Esophagus muscularis mucosa (tissue), 4 donors: Measurements from ENCODE around the gene LAPTM4A. TPM values are rescaled to one million over a fixed set of nuclear protein-coding genes. Genes with fewer than 3 reads are reported as not detected.

Experiments
- DNase-seq: peaks from one replicate; pipeline ENCODE4 v3.0.0-alpha.2; 2017; ENCODE audit errors: extremely low spot score
- H3K27ac ChIP-seq, 4 donors: fragments of 200-600 bp; sonication (generic); replicated peaks in 1 of 4; 1 replicate in 3 of 4; 2 replicates in 1 of 4; pipeline ENCODE4 v1.5.1; 2016 to 2019; ENCODE audit warnings: mild to moderate bottlenecking in 1 of 4
- H3K27me3 ChIP-seq, 4 donors: fragments of 200-600 bp; sonication (generic); one replicate each; pipeline versions ENCODE4 v1.5.1 to v1.6.0; 2016 to 2019
- H3K36me3 ChIP-seq, 4 donors: fragments of 200-600 bp; sonication (generic); one replicate each; pipeline ENCODE4 v1.5.1; 2016 to 2019
- H3K4me1 ChIP-seq, 4 donors: fragments of 200-600 bp; sonication (generic); one replicate each; pipeline ENCODE4 v1.5.1; 2016 to 2019
- H3K4me3 ChIP-seq, 4 donors: fragments of 200-600 bp; sonication (generic); 1 replicate in 2 of 4; 2 replicates in 2 of 4; pipeline ENCODE4 v1.5.1; 2016 to 2019; ENCODE audit warnings: mild to moderate bottlenecking in 4 of 4, moderate library complexity in 1 of 4
- H3K9me3 ChIP-seq, 4 donors: fragments of 200-600 bp; sonication (generic); 1 replicate in 3 of 4; 2 replicates in 1 of 4; pipeline ENCODE4 v1.5.1; 2016 to 2019
- CTCF ChIP-seq, 3 experiments: fragments of 200-600 bp in 2 of 3; fragments of 450-650 bp in 1 of 3; sonication (generic) in 2 of 3; IDR thresholded peaks; one replicate each; pipeline ENCODE4 v1.5.1; 2017 to 2019; ENCODE audit warnings: antibody characterized with exemption in 3 of 3, mild to moderate bottlenecking in 2 of 3, moderate library complexity in 1 of 3
- EP300 ChIP-seq: sonication (generic); formaldehyde crosslinking; IDR thresholded peaks from one replicate; pipeline ENCODE4 v1.6.1; 2017; ENCODE audit warnings: antibody characterized with exemption
- POLR2A ChIP-seq: fragments of 450-650 bp; IDR thresholded peaks from one replicate; pipeline ENCODE4 v1.6.1; 2017; ENCODE audit warnings: antibody characterized with exemption, moderate library complexity, mild to moderate bottlenecking, low read depth
- POLR2AphosphoS5 ChIP-seq, 2 donors: sonication (generic); formaldehyde crosslinking; IDR thresholded peaks; one replicate each; pipeline ENCODE4 v1.6.1; 2017; ENCODE audit warnings: antibody characterized with exemption in 2 of 2
- WGBS: methylation state at CpG from one replicate; pipeline ENCODE4 v1.1.5; 2018; 5-methylcytosine and 5-hydroxymethylcytosine counted together
- intact Hi-C: fragments of 100-400 bp; cut with DNase I; formaldehyde crosslinking; loops from one replicate; pipeline ENCODE4 v1.15.1; 2023
- total RNA-seq, 4 donors: library from RNA; depleted of rRNA; stranded (reverse); fragments of >200 nt; gene quantifications; one replicate each; pipeline versions ENCODE4 v1.1.0 to v1.2.1, GENCODE V29; 2016

The LAPTM4A gene
- total RNA-seq, 4 donors from 2014 or later, result 154 to 215 (median 192) TPM

- no peaks in the 10 kb centered on the region for H3K9me3 ChIP-seq
- H3K27me3 ChIP-seq, result no peaks in the 10 kb centered on the region
- H3K4me3 ChIP-seq, result no peak overlapping the region
- DNase-seq, result no peak
- H3K4me1 ChIP-seq, result peaks cover 40 to 58% (median 50%) of the 10 kb centered on the region in 4 donors
- intact Hi-C loops, result no loop called here
- WGBS, result 70% methylated on average over 2 of the region's 2 CpGs
- TF ChIP-seq POLR2A (no peak), CTCF (IDR thresholded peaks at IDR 0.05) (no peak), EP300 (no peak), POLR2AphosphoS5 (IDR thresholded peaks at IDR 0.05) (no peak)
- no peak overlapping the region for H3K27ac ChIP-seq
- H3K36me3 ChIP-seq, result peaks cover 50 to 80% (median 73%) of the 10 kb centered on the region in 4 donors
Measured at GRCh38 chr2:20037660-20038059, 13.8 kb downstream of the LAPTM4A start.

- DNase-seq, result no peak
- peaks cover 59 to 96% (median 88%) of the 10 kb centered on the region in 4 donors for H3K36me3 ChIP-seq
- intact Hi-C loops, result no loop called here
- peak overlapping the region in 1 of 4 donors; percentile 30 for H3K27ac ChIP-seq
- no peaks in the 10 kb centered on the region for H3K27me3 ChIP-seq
- H3K4me1 ChIP-seq, result peaks cover 25 to 43% (median 35%) of the 10 kb centered on the region in 4 donors
- no peaks in the 10 kb centered on the region for H3K9me3 ChIP-seq
- TF ChIP-seq POLR2A (no peak), EP300 (no peak), CTCF (IDR thresholded peaks at IDR 0.05) (no peak), POLR2AphosphoS5 (IDR thresholded peaks at IDR 0.05) (no peak)
- H3K4me3 ChIP-seq, result no peak overlapping the region
- 74% methylated on average over 4 of the region's 4 CpGs for WGBS
Measured at GRCh38 chr2:20035955-20036666, 15.3 kb downstream of the LAPTM4A start.

- intact Hi-C loops, result no loop called here
- Histone ChIP-seq H3K9me3 (peaks cover 0 to under 1% (median 0%) of the 10 kb centered on the region in 4 donors), H3K4me1 (peaks cover 20 to 43% (median 32%) of the 10 kb centered on the region in 4 donors), H3K36me3 (peaks cover 55 to 99% (median 92%) of the 10 kb centered on the region in 4 donors), H3K4me3 (no peak overlapping the region), H3K27me3 (no peaks in the 10 kb centered on the region), H3K27ac (no peak overlapping the region)
- no peak for DNase-seq
- 61% methylated on average over 2 of the region's 2 CpGs for WGBS
- no peak for TF ChIP-seq EP300
- TF ChIP-seq POLR2A, result no peak
- no peak for TF ChIP-seq POLR2AphosphoS5 (IDR thresholded peaks at IDR 0.05)
- TF ChIP-seq CTCF (IDR thresholded peaks at IDR 0.05), result no peak
Measured at GRCh38 chr2:20034821-20035220, 16.6 kb downstream of the LAPTM4A start.

GRCh38 chr2:20034218-20034617, 17.2 kb downstream of the LAPTM4A start:
- Histone ChIP-seq H3K9me3 (peaks cover 0 to 2% (median 0%) of the 10 kb centered on the region in 4 donors), H3K27ac (no peak overlapping the region), H3K27me3 (no peaks in the 10 kb centered on the region), H3K4me3 (no peak overlapping the region), H3K4me1 (peaks cover 20 to 43% (median 32%) of the 10 kb centered on the region in 4 donors), H3K36me3 (peaks cover 49 to 99% (median 91%) of the 10 kb centered on the region in 4 donors)
- DNase-seq, result no peak
- intact Hi-C loops, result no loop called here
- no peak for TF ChIP-seq CTCF (IDR thresholded peaks at IDR 0.05)
- TF ChIP-seq POLR2AphosphoS5 (IDR thresholded peaks at IDR 0.05), result no peak
- no peak for TF ChIP-seq POLR2A
- TF ChIP-seq EP300, result no peak
- 67% methylated on average over 4 of the region's 4 CpGs for WGBS
